ENCODE results near the gene ZNF317.

ZNF317 gene

DNA sequence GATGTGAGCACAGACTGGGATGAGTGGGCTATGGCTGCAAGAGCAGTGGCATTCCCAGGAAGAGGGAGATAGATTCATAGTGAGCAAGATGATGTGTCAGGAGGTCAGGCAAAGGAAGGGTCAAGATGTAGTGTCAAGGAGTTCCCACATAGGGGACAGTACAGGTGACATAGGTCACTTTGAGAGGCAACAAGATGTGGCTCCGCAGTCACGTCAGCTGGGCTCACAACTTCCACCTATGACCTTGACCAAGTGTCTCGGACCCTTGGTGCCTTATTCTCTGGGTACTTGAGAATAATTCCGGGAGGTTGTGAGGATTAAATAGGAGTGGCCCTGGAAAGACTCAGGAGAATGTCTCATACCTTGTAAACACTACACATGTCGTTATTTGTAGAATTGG lies 10.5 kb downstream of the ZNF317 start:
- no peak for FAIRE-seq
- DNase-seq (ENCODE audit: insufficient read length, low spot score): no peak
- TF ChIP-seq, protein P1, sequence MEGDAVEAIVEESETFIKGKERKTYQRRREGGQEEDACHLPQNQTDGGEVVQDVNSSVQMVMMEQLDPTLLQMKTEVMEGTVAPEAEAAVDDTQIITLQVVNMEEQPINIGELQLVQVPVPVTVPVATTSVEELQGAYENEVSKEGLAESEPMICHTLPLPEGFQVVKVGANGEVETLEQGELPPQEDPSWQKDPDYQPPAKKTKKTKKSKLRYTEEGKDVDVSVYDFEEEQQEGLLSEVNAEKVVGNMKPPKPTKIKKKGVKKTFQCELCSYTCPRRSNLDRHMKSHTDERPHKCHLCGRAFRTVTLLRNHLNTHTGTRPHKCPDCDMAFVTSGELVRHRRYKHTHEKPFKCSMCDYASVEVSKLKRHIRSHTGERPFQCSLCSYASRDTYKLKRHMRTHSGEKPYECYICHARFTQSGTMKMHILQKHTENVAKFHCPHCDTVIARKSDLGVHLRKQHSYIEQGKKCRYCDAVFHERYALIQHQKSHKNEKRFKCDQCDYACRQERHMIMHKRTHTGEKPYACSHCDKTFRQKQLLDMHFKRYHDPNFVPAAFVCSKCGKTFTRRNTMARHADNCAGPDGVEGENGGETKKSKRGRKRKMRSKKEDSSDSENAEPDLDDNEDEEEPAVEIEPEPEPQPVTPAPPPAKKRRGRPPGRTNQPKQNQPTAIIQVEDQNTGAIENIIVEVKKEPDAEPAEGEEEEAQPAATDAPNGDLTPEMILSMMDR (IDR thresholded peaks at IDR 0.05; ENCODE audit: insufficient read depth, missing control alignments): no peak

DNA sequence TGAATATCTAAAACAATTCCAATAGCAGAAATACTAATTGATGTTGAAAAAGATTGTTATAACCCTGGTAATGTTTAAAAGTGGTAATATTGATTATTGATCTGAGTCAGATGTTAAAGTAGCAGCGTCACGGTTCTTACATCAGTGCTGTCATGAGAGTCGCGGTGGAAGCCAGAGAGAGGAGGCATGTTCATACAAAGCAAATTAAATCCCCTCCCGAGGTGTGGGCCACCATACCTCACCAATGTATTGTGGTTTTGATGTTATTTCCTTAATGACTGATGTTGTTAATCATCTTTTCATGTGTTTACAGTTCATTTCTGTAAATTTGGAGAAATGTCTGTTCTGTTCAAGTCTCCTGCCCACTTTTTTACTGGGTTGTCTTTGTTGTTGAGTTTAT lies 11.2 kb downstream of the ZNF317 start:
- DNase-seq (ENCODE audit: insufficient read length, low spot score) (no peak), FAIRE-seq (no peak)
- TF ChIP-seq, protein P1 (IDR thresholded peaks at IDR 0.05; ENCODE audit: insufficient read depth, missing control alignments): no peak

DNA sequence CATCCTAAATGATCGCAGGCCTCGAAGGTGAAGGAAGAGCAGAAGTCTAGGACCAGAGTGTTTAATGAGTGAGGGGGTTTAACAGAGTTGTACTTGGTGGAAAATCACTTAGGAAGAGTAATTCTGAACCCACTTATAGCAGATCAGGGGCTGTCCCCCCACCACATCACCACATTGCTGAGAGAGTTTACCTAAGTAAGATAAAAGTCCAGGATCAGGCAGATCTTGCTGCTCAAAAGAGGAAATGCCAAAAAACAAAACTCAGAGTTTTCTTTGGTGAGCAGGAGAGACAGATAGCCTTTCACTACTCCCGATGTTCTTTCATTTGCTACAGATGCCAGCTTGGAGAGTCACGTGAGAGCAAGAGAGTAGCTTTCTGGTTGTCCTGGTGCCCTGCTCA lies 15.4 kb downstream of the ZNF317 start:
- FAIRE-seq (no peak), DNase-seq (ENCODE audit: insufficient read length, low spot score) (no peak)
- TF ChIP-seq, protein P1 (IDR thresholded peaks at IDR 0.05; ENCODE audit: insufficient read depth, missing control alignments): no peak

DNA sequence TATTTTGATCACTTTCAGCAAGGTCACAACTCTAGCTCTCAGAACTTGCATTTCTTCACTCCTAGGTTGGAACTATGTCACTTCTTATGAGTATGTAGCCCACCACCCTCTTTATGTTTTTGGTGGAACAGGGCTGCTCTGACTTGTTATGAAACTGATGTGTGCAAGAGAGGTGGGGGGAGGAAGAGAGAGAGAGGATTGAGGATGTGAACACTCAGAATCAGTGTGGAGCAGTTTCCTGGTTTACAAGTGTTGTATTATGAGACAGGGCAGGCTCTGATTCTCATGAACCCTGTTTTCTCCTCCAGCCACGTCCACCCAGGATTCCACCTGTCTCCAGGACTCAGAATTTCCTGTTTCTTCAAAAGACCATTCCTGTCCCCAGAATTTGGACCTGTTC lies 16.1 kb downstream of the ZNF317 start:
- DNase-seq (ENCODE audit: insufficient read length, low spot score) (no peak), FAIRE-seq (no peak)
- TF ChIP-seq, protein P1 (IDR thresholded peaks at IDR 0.05; ENCODE audit: insufficient read depth, missing control alignments): no peak

DNA sequence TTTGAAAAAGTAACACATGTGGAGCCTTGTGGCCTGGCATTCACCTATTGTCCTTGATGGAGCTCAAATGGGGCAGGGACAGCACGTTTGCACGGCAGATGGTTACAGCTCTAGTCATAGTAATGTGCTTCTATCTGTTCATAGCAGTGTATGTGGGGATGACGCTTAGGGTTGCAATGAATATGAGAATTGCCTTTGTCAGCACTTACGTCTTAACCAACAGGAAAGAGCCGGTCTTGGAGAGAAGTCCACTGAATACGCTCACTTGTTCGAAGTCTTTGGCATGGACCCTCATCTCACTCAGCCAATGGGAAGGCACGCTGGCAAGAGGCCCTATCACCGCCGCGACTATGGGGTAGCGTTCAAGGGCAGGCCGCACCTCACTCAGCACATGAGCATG lies 19.7 kb downstream of the ZNF317 start:
- DNase-seq (ENCODE audit: insufficient read length, low spot score) (no peak), FAIRE-seq (no peak)
- TF ChIP-seq, protein P1 (IDR thresholded peaks at IDR 0.05; ENCODE audit: insufficient read depth, missing control alignments): no peak

DNA sequence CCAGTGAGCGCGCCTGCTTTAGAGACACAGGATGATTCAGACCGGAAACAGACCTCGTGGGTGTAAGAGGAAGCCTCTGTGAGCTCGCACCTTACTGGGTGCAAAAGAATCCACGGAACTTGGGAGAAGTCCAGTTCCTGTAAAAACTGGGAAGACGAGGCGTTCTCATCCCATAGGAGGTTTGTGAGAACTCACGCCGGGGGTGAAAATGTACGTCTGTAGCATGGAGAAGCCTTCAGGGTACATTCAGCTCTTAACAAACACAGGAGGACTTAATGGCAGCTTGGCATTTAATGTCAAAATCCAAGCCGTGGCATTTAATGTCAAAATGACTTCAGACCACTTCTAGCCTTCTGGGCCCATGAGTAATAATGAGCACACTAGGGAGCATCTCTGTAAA lies 21.2 kb downstream of the ZNF317 start:
- TF ChIP-seq, protein P1 (IDR thresholded peaks at IDR 0.05; ENCODE audit: insufficient read depth, missing control alignments): no peak
- FAIRE-seq (no peak), DNase-seq (ENCODE audit: insufficient read length, low spot score) (no peak)

DNA sequence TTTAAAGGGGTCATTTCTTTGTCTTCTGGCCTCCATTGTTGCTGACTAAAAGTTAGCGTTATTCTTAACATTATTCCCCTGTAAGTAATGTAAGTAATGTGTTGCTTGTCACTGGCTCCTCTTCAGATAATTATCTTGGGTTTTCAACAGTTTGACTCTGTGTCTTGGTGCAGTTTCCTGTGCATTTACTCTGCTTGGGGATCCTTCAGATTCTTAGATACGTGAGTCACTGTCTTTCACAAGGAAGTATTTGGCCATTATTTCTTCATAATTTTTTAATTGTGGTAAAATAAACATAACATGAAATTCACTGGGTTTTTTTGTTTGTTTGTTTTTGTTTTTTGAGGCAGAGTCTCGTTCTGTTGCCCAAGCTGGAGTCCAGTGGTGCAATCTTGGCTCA lies 25.1 kb downstream of the ZNF317 start:
- DNase-seq (ENCODE audit: insufficient read length, low spot score) (no peak), FAIRE-seq (no peak)
- TF ChIP-seq, protein P1 (IDR thresholded peaks at IDR 0.05; ENCODE audit: insufficient read depth, missing control alignments): no peak
